WTC11 (cell line): ENCODE results near the gene TCEAL5. TPM values are rescaled to one million over a fixed set of nuclear protein-coding genes. Genes with fewer than 3 reads are reported as not detected.
"Not testable (repeated sequence)": the region's sequence is repeated elsewhere in the genome, so short reads cannot be mapped to it uniquely, and the experiment has no call there.

ENCODE experiments used
- ATAC-seq: fragments of 200-7000 bp; cut with Tn5 transposase; 2 replicates; pipeline ENCODE4 v1.10.0; 2021; ENCODE audit warnings: mild to moderate bottlenecking, moderate library complexity
- CTCF ChIA-PET: fragments of 300-600 bp; sonication (Branson Sonifier 250); formaldehyde crosslinking; loops from one replicate; lab custom pipeline; 2021; ENCODE audit warnings: antibody characterized with exemption; lab: Charles Lee
- POLR2A ChIA-PET: fragments of 350-600 bp; sonication (Branson Sonifier 250); formaldehyde crosslinking; loops from one replicate; lab custom pipeline; 2021; ENCODE audit warnings: antibody characterized with exemption; lab: Charles Lee
- DNase-seq: peaks from one replicate; pipeline ENCODE4 v3.0.0; 2021; ENCODE audit warnings: low spot score
- H3K27ac Mint-ChIP-seq: 2 replicates; pipeline ENCODE4 v1.8.0; 2021; ENCODE audit warnings: mixed read lengths
- H3K27me3 Mint-ChIP-seq: 2 replicates; pipeline ENCODE4 v1.8.0; 2021; ENCODE audit warnings: low read depth, mild to moderate bottlenecking, moderate library complexity, mixed read lengths
- H3K36me3 Mint-ChIP-seq: 2 replicates; pipeline ENCODE4 v1.8.0; 2021; ENCODE audit warnings: mixed read lengths
- H3K4me1 Mint-ChIP-seq: 2 replicates; pipeline ENCODE4 v1.8.0; 2022; ENCODE audit warnings: mixed read lengths
- H3K4me3 Mint-ChIP-seq: 2 replicates; pipeline ENCODE4 v1.8.0; 2021; ENCODE audit warnings: mild to moderate bottlenecking, moderate library complexity, mixed read lengths
- H3K9me3 Mint-ChIP-seq: 2 replicates; pipeline ENCODE4 v1.8.0; 2021; ENCODE audit warnings: mixed read lengths
- CBFB ChIP-seq: sonication (generic); formaldehyde crosslinking; IDR thresholded peaks from 2 replicates; pipeline ENCODE4 v1.8.1; 2022; ENCODE audit warnings: mild to moderate bottlenecking, low read depth, missing genetic modification reagents
- CREM ChIP-seq: sonication (generic); formaldehyde crosslinking; IDR thresholded peaks from 2 replicates; pipeline ENCODE4 v1.8.1; 2022; ENCODE audit warnings: mild to moderate bottlenecking, missing genetic modification reagents, moderate library complexity
- CTCF ChIP-seq: fragments of 200-600 bp; IDR thresholded peaks from 2 replicates; pipeline ENCODE4 v1.8.0; 2022; ENCODE audit warnings: antibody characterized with exemption
- EMX1 ChIP-seq: fragments of 250-450 bp; sonication (Bioruptor Pico); IDR thresholded peaks from 2 replicates; pipeline ENCODE4 v1.8.0; 2021; ENCODE audit warnings: mild to moderate bottlenecking
- FOXK1 ChIP-seq: sonication (generic); formaldehyde crosslinking; IDR thresholded peaks from 2 replicates; pipeline ENCODE4 v1.8.0; 2022; ENCODE audit warnings: mild to moderate bottlenecking, moderate library complexity, missing genetic modification reagents
- GABPB1 ChIP-seq: sonication (generic); formaldehyde crosslinking; IDR thresholded peaks from 2 replicates; pipeline ENCODE4 v1.8.1; 2023; ENCODE audit warnings: mild to moderate bottlenecking, missing genetic modification reagents
- HMGA2 ChIP-seq: fragments of 250-450 bp; sonication (Bioruptor Pico); IDR thresholded peaks from 2 replicates; pipeline ENCODE4 v1.4.0; 2021; ENCODE audit warnings: mild to moderate bottlenecking, moderate library complexity
- IRF1 ChIP-seq: sonication (generic); formaldehyde crosslinking; IDR thresholded peaks from 2 replicates; pipeline ENCODE4 v1.8.0; 2023; ENCODE audit warnings: missing genetic modification reagents
- JAZF1 ChIP-seq: fragments of 250-450 bp; sonication (Bioruptor Pico); IDR thresholded peaks from 2 replicates; pipeline ENCODE4 v1.9.0; 2021; ENCODE audit warnings: moderate library complexity, mild to moderate bottlenecking, inconsistent platforms
- MAX ChIP-seq: sonication (generic); formaldehyde crosslinking; IDR thresholded peaks from 2 replicates; pipeline ENCODE4 v1.8.0; 2022; ENCODE audit warnings: mild to moderate bottlenecking, missing genetic modification reagents
- MYBL2 ChIP-seq: sonication (generic); formaldehyde crosslinking; IDR thresholded peaks from 2 replicates; pipeline ENCODE4 v1.8.1; 2023; ENCODE audit warnings: mild to moderate bottlenecking, moderate library complexity, missing genetic modification reagents
- PREB ChIP-seq: sonication (generic); formaldehyde crosslinking; IDR thresholded peaks from 2 replicates; pipeline ENCODE4 v1.8.1; 2022; ENCODE audit warnings: mild to moderate bottlenecking, missing genetic modification reagents, moderate library complexity, borderline replicate concordance
- STAT6 ChIP-seq: sonication (generic); formaldehyde crosslinking; conservative IDR thresholded peaks from 2 replicates; pipeline ENCODE4 v1.8.1; 2023; ENCODE audit warnings: mild to moderate bottlenecking, low read depth, missing genetic modification reagents, moderate library complexity
- TEAD1 ChIP-seq: sonication (generic); formaldehyde crosslinking; IDR thresholded peaks from 2 replicates; pipeline ENCODE4 v1.8.0; 2022; ENCODE audit warnings: mild to moderate bottlenecking, missing genetic modification reagents
- USF2 ChIP-seq: sonication (generic); formaldehyde crosslinking; IDR thresholded peaks from 2 replicates; pipeline ENCODE4 v1.8.1; 2023; ENCODE audit warnings: mild to moderate bottlenecking, missing genetic modification reagents, moderate library complexity
- ZBTB43 ChIP-seq: sonication (generic); formaldehyde crosslinking; IDR thresholded peaks from 2 replicates; pipeline ENCODE4 v1.8.1; 2023; ENCODE audit warnings: mild to moderate bottlenecking, missing genetic modification reagents
- ZNF317 ChIP-seq: sonication (generic); formaldehyde crosslinking; IDR thresholded peaks from 2 replicates; pipeline ENCODE4 v1.8.1; 2023; ENCODE audit warnings: low read depth, mild to moderate bottlenecking, moderate library complexity, missing genetic modification reagents, borderline replicate concordance
- ZNF396 ChIP-seq: fragments of 250-450 bp; sonication (Bioruptor Pico); IDR thresholded peaks from 2 replicates; pipeline ENCODE4 v1.8.0; 2021; ENCODE audit warnings: mild to moderate bottlenecking, moderate library complexity, borderline replicate concordance
- total RNA-seq: library from RNA; stranded (reverse); gene quantifications from 3 replicates; pipeline ENCODE4 v1.2.3, GENCODE V29; 2021

The TCEAL5 gene
- total RNA-seq, 1 experiment from 2014 or later, result 3.5 TPM

GRCh38 chrX:103236296-103236695 is 40.3 kb downstream of the TCEAL5 start (continued):
- TF ChIP-seq ZBTB43 (CRISPR knock-in tag) (no peak), USF2 (CRISPR knock-in tag) (no peak)

GRCh38 chrX:103235608-103236007 is 40.9 kb downstream of the TCEAL5 start:
- ATAC-seq, H3K27ac Mint-ChIP-seq, H3K4me1 Mint-ChIP-seq, CTCF ChIA-PET, H3K9me3 Mint-ChIP-seq, DNase-seq, H3K36me3 Mint-ChIP-seq, POLR2A ChIA-PET, H3K4me3 Mint-ChIP-seq: not testable (repeated sequence)
- peaks cover 10% of the 10 kb centered on the region; the same call in 1 of the 2 replicates for H3K27me3 Mint-ChIP-seq

- TF ChIP-seq IRF1 (CRISPR knock-in tag) (no peak), CTCF (no peak), CBFB (CRISPR knock-in tag) (no peak), MYBL2 (CRISPR knock-in tag) (no peak), PREB (no peak), EMX1 (CRISPR knock-in tag) (no peak), FOXK1 (CRISPR knock-in tag) (no peak), MAX (CRISPR knock-in tag) (no peak), TEAD1 (no peak)
- CTCF ChIA-PET, result no interaction called here
- no peak overlapping the region for H3K27ac Mint-ChIP-seq
- H3K4me3 Mint-ChIP-seq, result no peak overlapping the region
- H3K27me3 Mint-ChIP-seq, result peaks cover 10% of the 10 kb centered on the region; the same call in 1 of the 2 replicates
- H3K36me3 Mint-ChIP-seq, result no peaks in the 10 kb centered on the region
- H3K4me1 Mint-ChIP-seq, result peaks cover 8% of the 10 kb centered on the region
- POLR2A ChIA-PET, result no interaction called here
- H3K9me3 Mint-ChIP-seq, result no peaks in the 10 kb centered on the region
- ATAC-seq (no peak), DNase-seq (no peak)
These were observed 41.7 kb downstream of the TCEAL5 start for GRCh38 chrX:103234869-103235268.

GRCh38 chrX:103233263-103233662 is 43.3 kb downstream of the TCEAL5 start:
- Mint-ChIP-seq H3K4me1 (peaks cover 8% of the 10 kb centered on the region), H3K27me3 (peaks cover 17% of the 10 kb centered on the region), H3K4me3 (no peak overlapping the region), H3K36me3 (no peaks in the 10 kb centered on the region), H3K9me3 (no peaks in the 10 kb centered on the region), H3K27ac (no peak overlapping the region)
- TF ChIP-seq ZBTB43 (CRISPR knock-in tag), result no peak
- TF ChIP-seq ZNF317 (CRISPR knock-in tag), result no peak
- TF ChIP-seq GABPB1 (CRISPR knock-in tag), result no peak
- TF ChIP-seq JAZF1, result no peak
- no peak for TF ChIP-seq MYBL2 (CRISPR knock-in tag)
- no peak for TF ChIP-seq STAT6 (CRISPR knock-in tag)
- no peak for TF ChIP-seq ZNF396 (CRISPR knock-in tag)
- TF ChIP-seq CREM (CRISPR knock-in tag), result no peak
- TF ChIP-seq HMGA2 (CRISPR knock-in tag), result no peak
- DNase-seq (no peak), ATAC-seq (no peak)
- CTCF ChIA-PET, result no interaction called here
- POLR2A ChIA-PET, result no interaction called here

- H3K4me3 Mint-ChIP-seq, H3K27ac Mint-ChIP-seq, POLR2A ChIA-PET, ATAC-seq, DNase-seq, H3K36me3 Mint-ChIP-seq, CTCF ChIA-PET, H3K4me1 Mint-ChIP-seq, H3K9me3 Mint-ChIP-seq: not testable (repeated sequence)
- peaks cover 54% of the 10 kb centered on the region for H3K27me3 Mint-ChIP-seq
These were observed 50.6 kb downstream of the TCEAL5 start for GRCh38 chrX:103225918-103226317.
